Measurements from ENCODE around the gene RGS3. TPM values are rescaled to one million over a fixed set of nuclear protein-coding genes. Genes with fewer than 3 reads are reported as not detected.

RGS3 gene
- total RNA-seq, 2 donors from 2014 or later = 170 to 202 TPM

- Histone ChIP-seq H3K27ac (no peak overlapping the region), H3K4me1 (ENCODE audit: control insufficient read depth in 1 of 2, low read depth in 2 of 2) (peaks cover 4 to 41% of the 10 kb centered on the region in 2 donors), H3K36me3 (no peaks in the 10 kb centered on the region), H3K27me3 (replicated peaks; ENCODE audit: insufficient read depth) (no peaks in the 10 kb centered on the region), H3K9me3 (no peaks in the 10 kb centered on the region), H3K4me3 (no peak overlapping the region)
- no peak for DNase-seq (ENCODE audit: low spot score)
- ATAC-seq (ENCODE audit: insufficient number of reproducible peaks, low FRiP score, low read depth) = no peak
- TF ChIP-seq, protein P1, sequence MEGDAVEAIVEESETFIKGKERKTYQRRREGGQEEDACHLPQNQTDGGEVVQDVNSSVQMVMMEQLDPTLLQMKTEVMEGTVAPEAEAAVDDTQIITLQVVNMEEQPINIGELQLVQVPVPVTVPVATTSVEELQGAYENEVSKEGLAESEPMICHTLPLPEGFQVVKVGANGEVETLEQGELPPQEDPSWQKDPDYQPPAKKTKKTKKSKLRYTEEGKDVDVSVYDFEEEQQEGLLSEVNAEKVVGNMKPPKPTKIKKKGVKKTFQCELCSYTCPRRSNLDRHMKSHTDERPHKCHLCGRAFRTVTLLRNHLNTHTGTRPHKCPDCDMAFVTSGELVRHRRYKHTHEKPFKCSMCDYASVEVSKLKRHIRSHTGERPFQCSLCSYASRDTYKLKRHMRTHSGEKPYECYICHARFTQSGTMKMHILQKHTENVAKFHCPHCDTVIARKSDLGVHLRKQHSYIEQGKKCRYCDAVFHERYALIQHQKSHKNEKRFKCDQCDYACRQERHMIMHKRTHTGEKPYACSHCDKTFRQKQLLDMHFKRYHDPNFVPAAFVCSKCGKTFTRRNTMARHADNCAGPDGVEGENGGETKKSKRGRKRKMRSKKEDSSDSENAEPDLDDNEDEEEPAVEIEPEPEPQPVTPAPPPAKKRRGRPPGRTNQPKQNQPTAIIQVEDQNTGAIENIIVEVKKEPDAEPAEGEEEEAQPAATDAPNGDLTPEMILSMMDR (IDR thresholded peaks at IDR 0.05) = no peak
Observed at GRCh38 chr9:113631137-113631765, 167.7 kb downstream of the RGS3 start.

DNA sequence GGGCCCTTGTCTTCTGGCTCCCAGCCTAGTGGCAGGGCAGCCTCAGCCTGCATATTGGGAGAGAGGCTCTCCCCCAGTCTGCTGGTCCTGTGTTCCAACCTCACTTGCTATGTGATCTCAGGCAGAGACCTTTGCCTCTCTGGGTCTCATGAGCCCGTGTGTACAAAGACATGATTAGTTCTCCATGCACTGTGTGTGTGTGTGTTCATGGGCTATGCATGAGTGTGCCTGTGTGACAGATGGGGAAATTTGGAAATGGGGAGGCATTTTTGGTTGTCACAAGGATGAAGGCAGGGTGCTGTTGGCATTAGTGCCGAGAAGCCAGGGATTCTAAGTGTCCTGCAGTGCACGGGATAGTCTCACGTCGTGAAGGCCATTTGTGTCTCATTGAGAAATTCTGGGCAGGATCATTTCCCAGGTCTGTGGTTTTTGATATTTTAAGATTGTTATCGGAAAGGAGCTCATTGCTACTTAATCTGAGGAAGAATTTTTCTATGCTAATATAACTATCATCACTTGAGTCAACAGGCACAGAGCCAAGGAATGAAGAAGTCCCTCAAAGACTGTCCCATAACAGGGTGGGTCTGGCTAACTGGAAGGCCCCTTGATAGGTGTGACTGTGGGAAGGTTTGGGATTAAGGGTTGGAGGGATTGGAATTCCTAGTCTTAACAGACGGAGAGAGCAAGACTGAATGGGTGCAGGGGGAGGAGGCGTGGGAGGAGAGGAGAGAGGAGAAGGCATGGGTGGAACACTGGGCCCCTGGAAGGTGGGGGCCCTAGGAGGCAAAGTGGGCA lies 168.5 kb downstream of the RGS3 start:
- H3K9me3 ChIP-seq = no peaks in the 10 kb centered on the region
- DNase-seq (ENCODE audit: low spot score) (no peak), ATAC-seq (ENCODE audit: insufficient number of reproducible peaks, low FRiP score, low read depth) (no peak)
- peaks cover 0 to 33% of the 10 kb centered on the region in 2 donors for H3K4me1 ChIP-seq (ENCODE audit: control insufficient read depth in 1 of 2, low read depth in 2 of 2)
- H3K27me3 ChIP-seq (replicated peaks; ENCODE audit: insufficient read depth) = no peaks in the 10 kb centered on the region
- H3K36me3 ChIP-seq = no peaks in the 10 kb centered on the region
- TF ChIP-seq, protein P1 (IDR thresholded peaks at IDR 0.05) = no peak
- no peak overlapping the region for H3K4me3 ChIP-seq
- no peak overlapping the region for H3K27ac ChIP-seq

DNA sequence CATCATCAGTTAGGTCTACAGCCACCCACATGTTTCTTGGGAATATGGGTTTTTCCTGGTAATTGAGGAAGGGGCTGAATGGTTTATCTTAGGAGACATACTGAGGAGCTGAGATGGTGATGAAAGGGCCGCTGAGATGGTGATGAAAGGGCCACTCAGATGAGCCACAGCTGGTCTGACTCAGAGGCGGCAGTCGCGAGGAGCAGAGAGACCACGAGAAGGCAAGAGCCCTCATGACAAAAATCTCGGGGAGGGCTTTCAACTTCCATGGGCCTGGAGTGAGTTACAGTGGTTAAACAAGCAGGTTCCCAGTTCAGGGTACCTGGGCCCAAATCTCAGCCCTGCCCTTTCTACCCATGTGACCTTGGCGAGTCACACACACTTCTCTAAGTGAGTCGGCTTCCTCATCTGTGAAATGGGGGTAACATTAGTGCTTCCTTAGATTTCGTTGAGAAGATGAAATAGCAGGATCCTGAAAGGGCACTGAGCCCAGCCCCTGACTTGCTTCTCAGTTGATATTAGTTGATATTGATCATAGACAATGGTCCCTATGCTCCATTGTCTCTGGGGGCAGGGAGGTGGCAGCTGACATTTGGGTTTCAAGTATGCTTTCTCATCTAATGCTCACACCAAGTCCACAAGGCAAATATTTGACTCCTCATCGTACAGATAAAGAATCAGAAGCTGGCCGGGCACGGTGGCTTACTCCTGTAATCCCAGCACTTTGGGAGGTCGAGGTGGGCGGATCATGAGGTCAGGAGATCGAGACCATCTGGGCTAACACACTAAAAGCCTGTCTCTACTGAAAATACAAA lies 169.5 kb downstream of the RGS3 start:
- DNase-seq (ENCODE audit: low spot score) = no peak
- no peaks in the 10 kb centered on the region for H3K27me3 ChIP-seq (replicated peaks; ENCODE audit: insufficient read depth)
- peaks cover 0 to 27% of the 10 kb centered on the region in 2 donors for H3K4me1 ChIP-seq (ENCODE audit: control insufficient read depth in 1 of 2, low read depth in 2 of 2)
- H3K36me3 ChIP-seq = no peaks in the 10 kb centered on the region
- no peaks in the 10 kb centered on the region for H3K9me3 ChIP-seq
- ATAC-seq (ENCODE audit: insufficient number of reproducible peaks, low FRiP score, low read depth) = no peak
- H3K4me3 ChIP-seq = no peak overlapping the region
- TF ChIP-seq, protein P1 (IDR thresholded peaks at IDR 0.05) = no peak
- H3K27ac ChIP-seq = no peak overlapping the region

- no peak for ATAC-seq (ENCODE audit: insufficient number of reproducible peaks, low FRiP score, low read depth)
- H3K27ac ChIP-seq = no peak overlapping the region
- TF ChIP-seq, protein P1 (IDR thresholded peaks at IDR 0.05) = no peak
- no peak for DNase-seq (ENCODE audit: low spot score)
- no peaks in the 10 kb centered on the region for H3K27me3 ChIP-seq (replicated peaks; ENCODE audit: insufficient read depth)
- H3K4me1 ChIP-seq (ENCODE audit: control insufficient read depth in 1 of 2, low read depth in 2 of 2) = peaks cover 0 to 27% of the 10 kb centered on the region in 2 donors
- no peak overlapping the region for H3K4me3 ChIP-seq
- H3K36me3 ChIP-seq = no peaks in the 10 kb centered on the region
- H3K9me3 ChIP-seq = no peaks in the 10 kb centered on the region
Observed at GRCh38 chr9:113633782-113634595, 170.5 kb downstream of the RGS3 start.

All from thoracic aorta (tissue), 2 donors.